Measurements from ENCODE around the gene TCHP.

TCHP gene

DNA sequence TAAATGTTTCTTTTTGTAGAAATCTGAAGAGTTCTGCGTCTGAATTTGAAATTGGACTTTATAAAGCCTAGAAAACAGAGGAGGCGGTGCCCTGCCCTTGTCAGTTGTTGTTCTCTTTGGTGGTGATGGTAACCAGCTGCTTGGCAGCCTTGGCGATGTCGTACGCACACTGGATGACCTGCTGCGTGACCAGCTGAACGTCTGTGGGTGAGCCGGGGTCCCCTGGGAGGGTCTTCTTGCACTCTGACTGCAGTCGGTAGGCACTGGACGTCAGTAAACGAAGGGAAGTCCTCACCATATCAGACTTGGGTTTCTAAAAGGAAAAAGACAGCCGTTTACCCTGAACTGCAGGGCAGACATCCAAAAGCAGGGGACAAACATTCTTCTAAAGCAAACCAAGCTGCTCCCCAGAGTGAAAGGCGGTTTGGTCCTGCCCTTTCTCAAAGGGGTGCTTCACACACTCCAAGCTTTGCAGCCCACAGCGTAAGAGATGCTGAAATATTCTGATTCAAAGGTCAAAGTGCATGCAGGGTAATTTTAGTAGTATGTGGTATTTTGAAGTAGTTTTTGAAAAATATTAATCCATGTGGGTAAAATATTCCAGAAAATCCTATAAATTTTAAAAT is 32.9 kb downstream of the TCHP start:
- no peak for DNase-seq (ENCODE audit: low read depth in 2 of 2)

DNA sequence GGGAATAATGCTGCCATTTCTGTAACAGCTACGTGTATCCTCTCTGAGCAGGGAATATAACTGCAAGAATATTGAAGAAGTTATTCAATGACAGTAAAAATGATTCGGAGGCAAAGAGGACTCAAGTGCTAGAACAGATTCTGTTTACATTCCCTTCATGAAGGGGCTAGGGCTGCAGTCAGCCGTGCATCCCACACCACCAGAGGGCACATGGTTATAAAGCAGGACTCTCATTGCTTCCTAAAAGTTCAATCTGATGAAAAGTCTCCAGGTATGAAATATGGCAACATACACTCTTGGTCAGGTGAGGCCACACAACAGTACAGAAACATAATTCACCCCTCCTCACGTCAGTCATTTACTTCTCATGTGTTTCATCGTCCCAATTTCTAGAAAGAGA is 34.0 kb downstream of the TCHP start:
- DNase-seq (ENCODE audit: low read depth in 2 of 2): no peak

DNA sequence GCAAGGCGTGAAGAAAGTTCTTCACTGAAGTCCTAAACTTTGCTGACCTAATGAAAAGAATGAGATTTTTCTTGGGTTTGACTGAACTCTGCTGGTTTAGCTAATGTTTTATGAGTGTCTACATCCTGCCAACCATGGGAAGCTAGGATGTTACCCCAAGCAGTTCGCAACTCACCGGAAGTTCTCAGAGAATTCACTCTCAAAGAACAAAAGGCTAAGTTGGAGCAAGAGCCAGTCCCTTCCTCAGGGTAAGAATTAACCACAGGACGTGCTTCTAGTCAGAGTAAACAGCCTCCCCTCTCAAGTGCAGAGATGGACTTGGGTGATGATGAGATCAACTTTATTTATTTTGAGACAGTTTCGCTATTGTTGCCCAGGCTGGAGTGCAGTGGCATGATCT is 37.3 kb downstream of the TCHP start:
- DNase-seq (ENCODE audit: low read depth in 2 of 2): no peak

DNA sequence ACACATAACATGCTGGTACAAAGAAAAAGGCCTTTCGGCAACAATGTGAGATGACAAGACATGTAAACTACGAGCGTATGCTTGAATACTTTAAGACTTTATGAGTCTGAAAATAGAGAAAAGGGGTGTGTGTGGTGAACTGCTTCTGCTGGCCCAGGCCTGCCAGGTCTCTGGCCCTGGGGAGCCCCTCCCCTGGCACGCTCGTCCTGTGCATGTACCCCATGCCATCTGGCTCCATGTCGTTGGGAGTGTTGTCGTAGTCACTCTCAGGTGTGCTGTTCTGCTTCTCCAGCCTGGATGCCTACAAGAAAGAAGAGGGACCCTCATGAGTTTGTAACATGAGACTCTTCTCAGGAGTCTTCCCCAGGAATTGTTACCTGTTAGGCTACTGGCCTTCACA is 38.9 kb downstream of the TCHP start:
- DNase-seq (ENCODE audit: low read depth in 2 of 2): no peak

DNA sequence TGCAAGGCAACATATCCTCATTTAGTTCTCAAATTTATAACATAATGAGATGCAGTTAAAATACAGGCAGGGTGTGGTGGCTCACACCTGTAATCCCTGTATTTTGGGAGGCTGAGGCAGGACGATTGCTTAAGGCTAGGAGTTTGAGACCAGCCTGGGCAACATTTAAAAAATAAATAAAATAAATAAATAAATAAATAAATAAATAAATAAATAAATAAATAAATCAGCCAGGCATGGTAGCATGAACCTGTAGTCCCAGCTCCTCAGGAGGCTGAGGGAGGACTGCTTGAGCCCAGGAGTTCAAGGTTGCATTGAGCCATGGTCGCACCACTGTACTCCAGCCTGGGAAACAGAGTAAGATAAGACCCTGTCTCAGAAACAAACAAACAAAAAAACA is 39.4 kb downstream of the TCHP start:
- no peak for DNase-seq (ENCODE audit: low read depth in 2 of 2)

DNA sequence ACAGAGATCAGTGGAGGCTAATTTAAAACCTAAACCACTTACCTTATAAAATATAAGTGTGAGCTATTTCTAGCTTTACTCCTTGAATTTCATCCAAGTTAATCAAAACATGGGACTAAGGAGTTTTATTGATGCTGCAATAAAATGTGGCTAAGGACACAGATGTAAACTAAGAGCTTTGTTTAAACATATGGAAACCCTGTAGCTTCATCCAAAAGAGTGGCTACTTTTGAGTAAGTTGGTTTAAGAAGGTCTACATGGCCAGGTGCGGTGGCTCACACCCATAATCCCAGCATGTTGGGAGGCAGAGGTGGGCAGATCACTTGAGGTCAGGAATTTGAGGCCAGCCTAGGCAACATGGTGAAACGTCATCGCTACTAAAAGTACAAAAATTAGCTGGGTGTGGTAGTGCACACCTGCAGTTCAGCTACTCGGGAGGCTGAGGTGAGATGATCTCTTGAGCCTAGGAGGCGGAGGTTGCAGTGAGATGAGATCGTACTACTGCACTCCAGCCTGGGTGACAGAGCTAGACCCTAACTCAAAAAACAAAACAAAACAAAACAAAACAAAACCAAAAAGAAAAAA is 40.4 kb downstream of the TCHP start:
- no peak for DNase-seq (ENCODE audit: low read depth in 2 of 2)

DNA sequence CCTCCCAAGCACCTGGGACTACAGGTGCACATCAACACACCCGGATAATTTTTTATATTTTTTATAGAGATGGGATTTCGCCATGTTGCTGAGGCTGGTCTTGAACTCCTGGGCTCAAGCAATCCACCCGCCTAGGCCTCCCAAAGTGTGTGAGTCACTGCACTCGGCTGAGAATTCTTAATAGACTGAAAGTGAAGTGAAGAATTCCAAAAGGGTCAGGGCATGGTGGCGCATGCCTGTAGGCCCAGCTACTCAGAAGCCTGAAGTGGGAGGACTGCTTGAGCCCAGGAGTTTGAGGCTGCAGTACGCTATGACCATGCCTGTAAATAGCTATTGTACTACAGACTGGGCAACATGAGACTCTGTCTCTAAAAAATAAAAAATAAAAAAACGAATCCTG is 43.7 kb downstream of the TCHP start:
- no peak for DNase-seq (ENCODE audit: low read depth in 2 of 2)

DNA sequence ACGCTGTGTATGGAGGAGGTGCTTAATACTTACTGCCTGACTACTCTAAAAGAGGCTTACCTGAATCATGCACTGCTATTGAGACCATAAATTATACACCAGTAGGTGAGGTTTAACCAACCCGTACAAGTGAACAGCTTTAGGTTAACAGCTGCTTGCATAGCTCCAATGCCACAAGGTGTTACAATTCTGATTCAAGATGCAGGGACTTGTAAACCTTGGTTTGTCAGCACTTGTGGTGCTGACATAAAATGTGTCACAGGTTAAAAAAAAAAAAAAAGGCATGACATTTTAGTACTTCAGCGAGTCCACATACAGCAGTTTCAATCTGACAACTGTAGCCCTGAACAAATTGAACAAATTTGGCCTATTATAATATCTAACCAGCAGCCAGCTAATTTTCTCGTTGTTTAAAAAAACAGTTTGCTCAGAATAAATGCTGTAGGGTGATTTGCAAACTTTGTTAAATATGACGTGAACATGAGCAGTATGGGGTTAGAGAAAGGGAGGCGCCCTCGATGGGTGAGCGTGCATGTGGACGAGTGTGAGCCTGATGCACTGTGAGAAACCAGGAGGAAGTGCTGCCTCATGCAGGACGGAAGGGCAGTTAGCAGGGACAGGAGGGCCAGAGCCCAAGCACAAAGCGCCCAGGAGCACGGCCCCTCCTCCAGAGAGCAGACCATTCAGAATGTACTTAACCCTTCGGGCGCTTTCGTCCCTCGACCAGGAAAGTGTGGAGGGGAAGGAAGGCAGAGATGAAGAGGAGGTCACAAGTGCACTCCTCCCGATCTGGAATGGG is 44.7 kb downstream of the TCHP start:
- no peak for DNase-seq (ENCODE audit: low read depth in 2 of 2)

DNA sequence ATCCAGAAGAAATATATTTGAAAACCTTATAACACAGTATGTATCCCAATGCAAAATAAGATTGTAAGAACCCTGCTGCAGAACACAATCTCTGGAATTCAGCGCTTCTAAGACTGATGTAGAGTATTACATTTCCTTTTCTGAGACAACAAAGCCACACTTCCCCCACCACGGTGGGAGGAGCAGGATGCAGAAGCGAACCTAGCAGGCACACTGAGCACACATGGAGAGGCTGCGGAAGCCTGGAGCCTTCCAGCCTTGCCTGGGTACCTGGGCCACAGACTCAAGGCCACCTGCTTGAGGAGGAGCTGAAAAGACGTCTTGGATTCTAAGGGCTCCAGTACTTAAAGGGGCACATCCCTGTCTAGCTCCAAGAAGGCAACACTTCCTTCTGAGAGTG is 46.4 kb downstream of the TCHP start:
- no peak for DNase-seq (ENCODE audit: low read depth in 2 of 2)

DNA sequence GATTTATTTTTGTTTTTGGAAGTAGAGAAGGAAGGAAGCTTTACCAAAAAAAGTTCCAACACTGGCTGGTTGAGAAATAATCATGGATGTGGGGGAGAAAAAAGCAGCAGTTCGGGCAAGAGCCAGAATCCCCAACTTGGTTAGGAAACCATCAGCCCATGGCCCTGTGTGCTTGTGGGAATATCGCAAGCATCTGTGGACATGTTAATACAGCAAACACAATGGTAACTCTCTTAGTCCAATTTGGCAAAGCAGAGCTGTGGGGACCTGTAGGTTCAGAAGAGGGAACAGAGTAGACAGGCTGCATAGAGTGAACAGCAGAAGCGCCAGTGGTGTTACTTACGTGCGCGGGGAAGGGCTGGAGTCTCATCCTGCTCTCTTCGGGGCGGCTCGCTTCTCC is 46.8 kb downstream of the TCHP start:
- no peak for DNase-seq (ENCODE audit: low read depth in 2 of 2)

DNA sequence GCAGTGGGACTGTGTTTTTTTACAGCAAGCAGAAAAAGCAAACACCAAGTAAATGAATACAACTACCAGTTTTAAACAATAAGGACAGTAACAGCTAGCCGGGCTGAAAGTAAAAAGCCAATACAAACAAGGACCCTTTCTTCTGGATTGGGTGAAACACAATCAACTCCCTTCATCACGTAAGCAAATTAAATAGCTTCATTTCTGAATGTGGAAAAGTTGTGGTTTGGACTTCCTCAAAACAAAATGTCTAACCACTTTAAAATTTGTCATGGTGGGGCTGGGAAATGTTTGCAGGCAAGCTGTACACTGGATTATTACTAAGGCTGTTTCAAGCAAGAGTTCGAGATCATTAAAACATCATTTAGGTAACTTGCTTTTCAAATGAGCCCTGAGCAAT is 47.4 kb downstream of the TCHP start:
- DNase-seq (ENCODE audit: low read depth in 2 of 2): no peak

DNA sequence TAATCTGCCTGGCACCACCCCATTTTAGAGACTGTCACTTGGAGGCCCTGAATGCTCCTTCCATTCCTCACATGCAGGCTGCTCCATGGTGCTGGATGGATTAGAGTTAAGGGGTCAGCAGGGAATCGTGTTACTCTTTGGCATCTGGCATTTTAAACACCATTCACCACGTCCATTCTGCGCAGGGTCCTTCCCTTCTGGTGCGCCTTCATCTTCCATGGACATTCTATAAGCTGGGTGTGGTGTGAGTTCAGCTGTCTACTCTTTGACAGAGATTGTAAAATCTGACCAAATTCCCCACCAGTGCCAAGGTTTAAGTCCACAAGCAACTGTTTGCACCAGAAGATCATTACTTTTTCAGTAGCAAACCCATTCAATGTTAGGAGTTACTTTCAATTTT is 48.3 kb downstream of the TCHP start:
- no peak for DNase-seq (ENCODE audit: low read depth in 2 of 2)

DNA sequence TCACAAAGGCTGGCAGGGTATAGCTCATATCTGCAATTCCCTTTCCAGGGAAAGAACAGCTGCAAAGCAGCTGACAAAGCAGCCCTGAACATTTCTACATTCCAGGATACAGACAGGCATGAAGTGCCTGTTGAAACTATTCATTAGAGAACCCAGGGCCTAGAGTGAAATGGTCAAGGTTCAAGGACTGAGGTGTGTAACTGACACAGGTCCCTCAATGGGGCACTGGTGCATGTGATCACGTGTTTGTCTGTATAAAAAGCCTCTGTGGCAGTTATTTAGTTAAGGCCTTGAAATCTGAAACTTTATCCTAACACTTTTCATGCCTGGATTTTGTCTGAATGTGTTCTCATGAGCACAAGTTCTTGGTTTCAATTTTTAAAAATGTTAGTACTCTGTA is 49.0 kb downstream of the TCHP start:
- no peak for DNase-seq (ENCODE audit: low read depth in 2 of 2)

DNA sequence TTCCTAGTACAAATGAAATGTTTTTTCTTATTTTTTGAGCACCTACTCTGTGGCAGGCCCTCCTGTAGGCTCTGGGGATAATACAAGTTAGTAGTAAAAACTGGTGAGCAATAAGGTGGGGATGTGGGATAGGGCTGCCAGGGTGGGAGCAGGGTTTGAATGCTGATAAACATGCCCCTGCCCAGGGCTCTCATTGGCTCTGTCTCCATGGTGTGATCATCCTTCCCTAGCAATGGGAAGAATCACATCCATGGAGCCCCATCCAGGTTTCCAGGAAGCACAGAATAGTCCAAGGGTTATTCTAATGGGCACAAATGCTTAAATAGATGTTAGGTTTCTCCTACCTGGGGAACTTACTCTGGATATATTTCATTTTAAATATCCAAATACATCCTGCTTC is 50.6 kb downstream of the TCHP start:
- no peak for DNase-seq (ENCODE audit: low read depth in 2 of 2)

DNA sequence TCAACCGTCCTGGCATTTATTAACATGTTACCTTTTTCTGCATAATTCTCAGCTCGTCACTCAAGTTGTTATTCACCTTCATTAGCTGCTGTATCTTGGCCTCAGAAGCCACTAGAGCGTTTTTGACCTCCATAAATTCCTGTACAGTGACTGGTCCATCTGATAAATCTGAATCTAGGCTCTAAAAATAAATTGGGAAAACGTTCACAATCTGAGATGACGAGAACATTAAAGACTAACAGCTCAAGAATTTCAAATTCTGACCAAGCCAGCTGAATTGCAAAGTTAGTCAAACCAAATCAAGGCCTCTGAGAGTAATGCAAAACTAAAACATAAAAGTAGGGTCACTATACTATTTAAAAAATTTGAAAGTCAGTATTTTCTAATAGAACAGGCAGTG is 51.1 kb downstream of the TCHP start:
- no peak for DNase-seq (ENCODE audit: low read depth in 2 of 2)

DNA sequence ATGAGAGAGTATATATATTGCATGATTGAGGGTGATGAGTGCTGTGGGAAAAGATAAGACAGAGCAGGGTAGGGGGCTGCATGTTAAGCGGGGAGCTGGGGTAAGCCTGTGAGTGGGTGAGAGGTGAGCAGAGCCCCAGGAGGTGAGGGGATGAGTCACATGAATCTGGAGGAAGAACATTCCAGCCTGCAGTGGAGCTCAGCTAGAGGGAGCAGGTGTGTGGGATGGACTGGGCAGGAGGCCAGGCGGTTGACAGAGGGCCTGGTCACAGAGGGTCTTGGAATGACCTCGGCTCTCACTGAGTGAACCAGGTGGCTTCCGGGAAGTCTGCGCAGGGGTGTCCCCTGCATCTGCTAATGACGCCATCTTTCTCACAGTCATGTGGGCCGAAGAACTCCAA is 51.7 kb downstream of the TCHP start:
- no peak for DNase-seq (ENCODE audit: low read depth in 2 of 2)

DNA sequence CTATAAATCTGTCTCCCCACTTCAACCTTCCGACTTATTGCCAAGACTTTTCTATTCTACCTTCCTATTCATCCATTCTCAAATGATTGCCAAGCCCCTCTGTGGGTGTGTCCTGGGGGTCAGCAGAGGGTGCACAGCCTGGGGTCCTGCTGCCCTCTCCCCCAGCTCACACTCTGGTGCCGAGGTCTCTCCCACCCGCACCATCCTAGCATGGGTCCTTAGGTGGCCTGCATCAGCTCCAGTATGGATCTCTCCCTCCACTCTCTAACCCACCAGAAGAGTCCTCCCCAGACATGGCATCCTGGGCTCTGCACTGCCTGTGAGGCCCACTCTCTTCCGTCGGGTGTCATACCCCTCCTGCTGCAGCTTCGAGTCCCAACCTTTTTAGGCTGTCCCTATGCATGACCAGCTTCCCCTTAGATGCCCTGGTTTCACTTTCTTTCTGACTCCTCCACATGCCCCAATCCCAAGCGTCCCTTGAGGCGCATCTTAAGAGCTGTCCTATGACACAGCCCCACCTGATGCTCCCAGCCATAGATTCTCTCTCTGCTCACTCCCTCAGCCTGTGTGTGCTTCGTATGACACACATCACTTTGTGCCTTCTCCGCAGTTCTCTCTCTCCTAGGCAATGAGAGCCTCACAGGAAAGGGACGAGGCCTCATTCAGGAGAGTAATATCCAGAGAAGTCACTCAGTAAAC is 52.2 kb downstream of the TCHP start:
- DNase-seq (ENCODE audit: low read depth in 2 of 2): no peak

DNA sequence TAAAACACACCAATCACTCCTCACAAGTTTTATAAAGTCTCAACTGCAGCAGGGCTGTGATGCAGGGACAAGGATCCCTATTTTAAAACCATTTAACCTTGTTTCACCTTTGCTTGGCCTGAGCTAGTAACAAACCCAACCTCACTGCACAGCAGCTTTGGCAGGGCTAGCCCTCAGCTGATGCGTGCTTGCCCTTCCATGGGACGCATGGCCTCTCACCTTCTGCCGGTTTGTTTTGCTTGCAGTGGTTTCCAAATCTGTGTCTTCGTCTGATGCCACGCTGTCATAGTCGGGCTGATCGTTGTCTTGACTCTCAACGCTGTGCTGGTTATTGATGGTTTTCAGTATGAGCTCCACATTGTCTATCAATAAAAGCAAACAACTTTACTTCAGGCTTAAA is 52.8 kb downstream of the TCHP start:
- DNase-seq (ENCODE audit: low read depth in 2 of 2): no peak

DNA sequence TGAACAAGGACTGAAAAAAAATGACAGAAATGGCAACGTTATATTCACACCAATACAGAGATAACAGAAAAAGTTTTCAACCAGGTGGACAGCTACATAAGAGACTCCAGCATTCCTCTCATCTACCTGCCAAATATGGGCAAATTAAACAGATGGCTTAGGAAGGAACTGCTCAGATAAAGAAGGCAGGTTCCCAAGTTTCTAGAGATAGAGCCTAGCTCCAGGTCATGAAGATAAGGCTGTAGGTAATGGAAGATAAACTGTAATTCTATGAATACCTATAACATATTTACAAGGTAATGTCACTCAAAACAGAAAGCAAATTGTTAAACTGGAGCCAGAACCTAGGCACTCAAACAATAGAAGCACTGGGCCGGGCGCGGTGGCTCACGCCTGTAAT is 53.6 kb downstream of the TCHP start:
- no peak for DNase-seq (ENCODE audit: low read depth in 2 of 2)

DNA sequence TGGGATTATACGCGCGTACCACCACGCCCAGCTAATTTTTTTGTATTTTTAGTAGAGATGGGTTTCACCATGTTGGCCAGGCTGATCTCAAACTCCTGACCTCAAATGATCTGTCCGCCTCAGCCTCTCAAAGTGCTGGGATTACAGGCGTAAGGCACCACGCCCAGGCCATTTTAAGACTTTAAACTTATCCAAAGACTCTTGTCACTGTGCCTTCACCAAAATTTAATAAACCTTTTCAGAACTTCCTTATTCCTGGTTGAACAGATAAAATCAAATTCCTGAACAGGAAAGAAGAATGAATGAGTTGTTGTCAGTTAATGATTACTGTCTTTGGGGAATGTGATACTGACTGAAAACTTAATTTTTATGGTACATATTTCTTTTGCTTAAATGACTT is 58.3 kb downstream of the TCHP start:
- DNase-seq (ENCODE audit: low read depth in 2 of 2): no peak

DNA sequence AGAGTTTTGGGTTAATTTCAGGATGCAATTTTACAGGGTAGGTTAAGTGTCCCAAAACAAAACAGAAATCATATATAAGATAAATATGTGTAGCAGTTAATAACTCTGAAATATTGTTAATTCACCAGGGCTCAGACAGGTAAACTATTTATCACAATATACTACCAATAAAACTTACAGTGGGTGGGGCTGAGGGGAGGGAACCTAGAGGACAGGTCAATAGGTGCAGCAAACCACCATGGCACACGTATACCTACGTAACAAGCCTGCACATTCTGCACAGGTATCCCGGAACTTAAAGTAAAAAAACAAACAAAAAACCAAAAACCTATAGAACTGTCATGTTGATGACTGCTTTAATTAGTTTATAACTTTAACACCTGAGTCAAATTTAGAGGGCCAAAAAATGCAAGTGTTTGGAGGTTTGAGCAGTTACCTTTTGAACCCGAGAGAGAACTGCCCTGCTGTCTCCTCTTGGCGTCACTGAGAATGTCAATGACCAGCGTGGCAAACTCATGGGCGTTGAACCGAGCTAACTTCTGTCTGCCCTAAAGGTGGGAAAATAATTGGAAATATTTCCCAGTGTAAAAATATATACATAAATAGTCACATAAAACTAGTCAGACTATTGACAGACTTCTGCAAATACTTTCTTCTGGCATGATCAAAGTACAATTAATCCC is 59.5 kb downstream of the TCHP start:
- no peak for DNase-seq (ENCODE audit: low read depth in 2 of 2)

DNA sequence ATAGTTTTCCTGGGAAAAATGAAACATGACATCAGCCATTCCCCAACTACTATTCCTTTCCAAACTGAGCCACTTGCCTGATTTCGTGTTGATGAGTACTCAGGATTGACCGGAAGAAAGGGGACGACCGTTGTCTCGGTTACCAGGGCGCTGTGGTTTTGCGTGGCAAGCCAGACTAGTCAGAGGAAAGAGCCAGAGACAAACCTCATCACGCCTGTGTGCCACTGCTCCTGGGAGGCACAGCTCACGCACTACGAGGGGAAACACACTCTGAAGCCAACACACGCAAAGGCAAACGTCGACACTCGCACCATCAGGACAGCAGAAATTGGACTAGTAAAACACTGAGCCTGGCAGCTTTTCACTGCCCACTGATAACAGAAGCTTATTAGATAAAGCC is 61.1 kb downstream of the TCHP start:
- no peak for DNase-seq (ENCODE audit: low read depth in 2 of 2)
